PC-9 (cell line): ENCODE results near the gene NEIL1. TPM values are rescaled to one million over a fixed set of nuclear protein-coding genes. Genes with fewer than 3 reads are reported as not detected.
"Not testable (repeated sequence)": the region's sequence is repeated elsewhere in the genome, so short reads cannot be mapped to it uniquely, and the experiment has no call there.

ENCODE experiments used
- BruUV-seq: library from RNA; stranded (reverse); fragments of 400-500 nt; replicated peaks from 2 replicates; lab custom pipeline; 2021; lab: Mats Ljungman, UMichigan
- CTCF ChIA-PET: fragments of 300-600 bp; sonication (Branson Sonifier 250); formaldehyde crosslinking; loops from one replicate; lab custom pipeline; 2022; ENCODE audit warnings: antibody characterized with exemption; lab: Charles Lee
- POLR2A ChIA-PET: fragments of 300-600 bp; sonication (Branson Sonifier 250); formaldehyde crosslinking; loops from one replicate; lab custom pipeline; 2022; ENCODE audit warnings: antibody characterized with exemption; ENCODE audit not compliant: unreplicated experiment; lab: Charles Lee
- DNase-seq, 2 experiments: peaks; one replicate each; pipeline versions ENCODE4 v3.0.0 to v3.0.0-alpha.2; 2015 to 2022; ENCODE audit warnings: mixed read lengths in 1 of 2
- H2AFZ ChIP-seq: fragments of 200-600 bp; sonication (generic); 2 replicates; pipeline ENCODE4 v1.8.1; 2017; ENCODE audit warnings: antibody characterized with exemption
- H3F3A ChIP-seq: fragments of 200-600 bp; sonication (generic); 2 replicates; pipeline ENCODE4 v1.8.1; 2017; ENCODE audit warnings: antibody characterized with exemption, mild to moderate bottlenecking, low read depth; ENCODE audit not compliant: insufficient read depth
- H3K27ac ChIP-seq: fragments of 200-600 bp; sonication (generic); 2 replicates; pipeline ENCODE4 v1.6.1; 2016; ENCODE audit warnings: mixed run types
- H3K27me3 ChIP-seq: fragments of 200-600 bp; sonication (generic); 2 replicates; pipeline ENCODE4 v1.6.1; 2016; ENCODE audit warnings: low read depth, mixed run types; ENCODE audit not compliant: insufficient read depth
- H3K36me3 ChIP-seq: fragments of 200-600 bp; sonication (generic); 2 replicates; pipeline ENCODE4 v1.6.1; 2016; ENCODE audit warnings: low read depth, mixed run types
- H3K4me1 ChIP-seq: fragments of 200-600 bp; sonication (generic); replicated peaks from 2 replicates; pipeline ENCODE4 v1.6.1; 2016; ENCODE audit warnings: mixed run types; ENCODE audit not compliant: insufficient read depth
- H3K4me2 ChIP-seq: fragments of 200-600 bp; sonication (generic); 2 replicates; pipeline ENCODE4 v1.6.1; 2017; ENCODE audit warnings: mixed run types
- H3K4me3 ChIP-seq: fragments of 200-600 bp; sonication (generic); 2 replicates; pipeline ENCODE4 v1.6.1; 2016; ENCODE audit warnings: mixed run types
- H3K79me2 ChIP-seq: fragments of 200-600 bp; sonication (generic); 2 replicates; pipeline ENCODE4 v1.6.1; 2017; ENCODE audit warnings: low read depth, mixed run types
- H3K9me2 ChIP-seq: fragments of 200-600 bp; sonication (generic); 2 replicates; pipeline ENCODE4 v1.8.1; 2017; ENCODE audit warnings: mild to moderate bottlenecking; ENCODE audit not compliant: insufficient read depth
- H3K9me3 ChIP-seq: fragments of 200-600 bp; sonication (generic); 2 replicates; pipeline ENCODE4 v1.8.1; 2016; ENCODE audit warnings: low read depth; ENCODE audit not compliant: insufficient read depth
- H4K20me1 ChIP-seq: fragments of 200-600 bp; sonication (generic); 2 replicates; pipeline ENCODE4 v1.8.1; 2017; ENCODE audit not compliant: insufficient read depth
- EZH2 ChIP-seq: fragments of 200-600 bp; sonication (generic); IDR thresholded peaks from 2 replicates; pipeline ENCODE4 v1.8.0; 2017; ENCODE audit warnings: antibody characterized with exemption, low read depth
- intact Hi-C: fragments of 100-400 bp; cut with micrococcal nuclease; formaldehyde crosslinking; loops from one replicate; pipeline ENCODE4 v1.10.0; 2022; ENCODE audit not compliant: unreplicated experiment
- total RNA-seq: library from RNA; stranded (reverse); gene quantifications from 2 replicates; pipeline ENCODE4 v1.2.3, GENCODE V29; 2021
- TF ChIP-seq, protein P1 (sequence below): fragments of 200-600 bp; sonication (generic); conservative IDR thresholded peaks from 2 replicates; pipeline ENCODE4 v1.6.1; 2017; ENCODE audit warnings: mixed run types, antibody characterized with exemption, mild to moderate bottlenecking, moderate library complexity

Gene NEIL1
- total RNA-seq, 1 experiment from 2014 or later, result 21.3 TPM

- H3K4me3 ChIP-seq, result peak overlapping the region; percentile 84
- 0 out of 2 replicates have a peak, but pooled peaks cover 3% of the 10 kb centered on the region for H3F3A ChIP-seq
- intact Hi-C loops, result no loop called here
- CTCF ChIA-PET, result interaction anchor here (0.6 to 0.7 kb wide), 5 partner anchors 16 to 536 kb away, joined by 3 to 10 read pairs (median 5); partner anchors contain the start of gene SNX33
- H3K4me1 ChIP-seq, result no peaks in the 10 kb centered on the region
- H3K9me2 ChIP-seq, result no peaks in the 10 kb centered on the region
- no peak overlapping the region for H3K27ac ChIP-seq
- H3K4me2 ChIP-seq, result peak overlapping the region; percentile 100
- no peaks in the 10 kb centered on the region for H3K79me2 ChIP-seq
- peak in 1 of 2 experiments; percentile 58 for DNase-seq
- no peaks in the 10 kb centered on the region for H3K36me3 ChIP-seq
- TF ChIP-seq EZH2, result no peak
- TF ChIP-seq, protein P1, sequence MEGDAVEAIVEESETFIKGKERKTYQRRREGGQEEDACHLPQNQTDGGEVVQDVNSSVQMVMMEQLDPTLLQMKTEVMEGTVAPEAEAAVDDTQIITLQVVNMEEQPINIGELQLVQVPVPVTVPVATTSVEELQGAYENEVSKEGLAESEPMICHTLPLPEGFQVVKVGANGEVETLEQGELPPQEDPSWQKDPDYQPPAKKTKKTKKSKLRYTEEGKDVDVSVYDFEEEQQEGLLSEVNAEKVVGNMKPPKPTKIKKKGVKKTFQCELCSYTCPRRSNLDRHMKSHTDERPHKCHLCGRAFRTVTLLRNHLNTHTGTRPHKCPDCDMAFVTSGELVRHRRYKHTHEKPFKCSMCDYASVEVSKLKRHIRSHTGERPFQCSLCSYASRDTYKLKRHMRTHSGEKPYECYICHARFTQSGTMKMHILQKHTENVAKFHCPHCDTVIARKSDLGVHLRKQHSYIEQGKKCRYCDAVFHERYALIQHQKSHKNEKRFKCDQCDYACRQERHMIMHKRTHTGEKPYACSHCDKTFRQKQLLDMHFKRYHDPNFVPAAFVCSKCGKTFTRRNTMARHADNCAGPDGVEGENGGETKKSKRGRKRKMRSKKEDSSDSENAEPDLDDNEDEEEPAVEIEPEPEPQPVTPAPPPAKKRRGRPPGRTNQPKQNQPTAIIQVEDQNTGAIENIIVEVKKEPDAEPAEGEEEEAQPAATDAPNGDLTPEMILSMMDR, result no peak
- H3K9me3 ChIP-seq, result no peaks in the 10 kb centered on the region
- POLR2A ChIA-PET, result no interaction called here
- no TSS peak for BruUV-seq
- H3K27me3 ChIP-seq, result no peaks in the 10 kb centered on the region
- H4K20me1 ChIP-seq, result no peaks in the 10 kb centered on the region
- H2AFZ ChIP-seq, result peak overlapping the region; percentile 84
Measured at GRCh38 chr15:75347222-75348033, 589 bp downstream of the NEIL1 start.

GRCh38 chr15:75348034-75348561 lies 1.3 kb downstream of the NEIL1 start:
- no peaks in the 10 kb centered on the region for H3K4me1 ChIP-seq
- intact Hi-C loops, result no loop called here
- BruUV-seq, result no TSS peak
- no peaks in the 10 kb centered on the region for H3K9me2 ChIP-seq
- CTCF ChIA-PET, result interaction anchor here (0.6 to 0.7 kb wide), 5 partner anchors 15 to 537 kb away, joined by 3 to 10 read pairs (median 5); partner anchors contain the start of gene SNX33
- H3K27me3 ChIP-seq, result no peaks in the 10 kb centered on the region
- H3K79me2 ChIP-seq, result no peaks in the 10 kb centered on the region
- peak overlapping the region; percentile 100 for H3K4me2 ChIP-seq
- H2AFZ ChIP-seq, result peak overlapping the region; percentile 84
- no peaks in the 10 kb centered on the region for H4K20me1 ChIP-seq
- H3K27ac ChIP-seq, result no peak overlapping the region
- no peaks in the 10 kb centered on the region for H3K36me3 ChIP-seq
- H3F3A ChIP-seq, result 0 out of 2 replicates have a peak, but pooled peaks cover 3% of the 10 kb centered on the region
- H3K4me3 ChIP-seq, result peak overlapping the region; percentile 84
- no peaks in the 10 kb centered on the region for H3K9me3 ChIP-seq
- TF ChIP-seq EZH2, result no peak
- TF ChIP-seq, protein P1, result no peak
- POLR2A ChIA-PET, result no interaction called here
- no peak for DNase-seq

DNA sequence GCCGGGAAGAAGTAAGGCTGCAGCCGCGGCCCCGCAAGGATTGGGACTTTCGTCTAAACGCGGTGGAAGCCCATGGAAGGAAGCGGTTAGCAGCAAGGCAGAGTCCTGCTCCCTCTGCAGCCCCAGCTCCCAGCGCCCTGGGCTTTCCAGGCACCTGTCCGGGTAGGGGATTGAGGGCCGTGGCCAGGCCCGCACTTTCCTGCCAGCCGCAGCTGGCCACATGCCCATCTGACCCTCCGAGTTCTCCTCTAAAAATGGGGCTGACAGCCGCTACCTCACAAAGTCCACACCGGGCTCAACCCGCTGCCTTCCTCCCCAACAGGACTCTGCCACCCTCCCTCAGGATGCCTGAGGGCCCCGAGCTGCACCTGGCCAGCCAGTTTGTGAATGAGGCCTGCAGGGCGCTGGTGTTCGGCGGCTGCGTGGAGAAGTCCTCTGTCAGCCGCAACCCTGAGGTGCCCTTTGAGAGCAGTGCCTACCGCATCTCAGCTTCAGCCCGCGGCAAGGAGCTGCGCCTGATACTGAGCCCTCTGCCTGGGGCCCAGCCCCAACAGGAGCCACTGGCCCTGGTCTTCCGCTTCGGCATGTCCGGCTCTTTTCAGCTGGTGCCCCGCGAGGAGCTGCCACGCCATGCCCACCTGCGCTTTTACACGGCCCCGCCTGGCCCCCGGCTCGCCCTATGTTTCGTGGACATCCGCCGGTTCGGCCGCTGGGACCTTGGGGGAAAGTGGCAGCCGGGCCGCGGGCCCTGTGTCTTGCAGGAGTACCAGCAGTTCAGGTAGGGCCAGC lies 1.9 kb downstream of the NEIL1 start:
- Histone ChIP-seq H3K9me3 (no peaks in the 10 kb centered on the region), H3K36me3 (no peaks in the 10 kb centered on the region), H4K20me1 (no peaks in the 10 kb centered on the region), H3K4me2 (peak overlapping the region; percentile 100), H3K9me2 (no peaks in the 10 kb centered on the region), H3K27me3 (no peaks in the 10 kb centered on the region), H2AFZ (no peak overlapping the region), H3K79me2 (no peaks in the 10 kb centered on the region), H3K4me3 (peak overlapping the region; percentile 84), H3K27ac (no peak overlapping the region), H3K4me1 (no peaks in the 10 kb centered on the region), H3F3A (0 out of 2 replicates have a peak, but pooled peaks cover 3% of the 10 kb centered on the region)
- ChIA-PET CTCF (no interaction called here), POLR2A (interaction anchor here (0.7 kb wide), 1 partner anchor 9 kb away, joined by 6 read pairs; no protein-coding TSS in a partner anchor)
- peak in 1 of 2 experiments; percentile 21 for DNase-seq
- BruUV-seq, result no TSS peak
- intact Hi-C loops, result no loop called here
- TF ChIP-seq, protein P1, result no peak
- TF ChIP-seq EZH2, result no peak

DNA sequence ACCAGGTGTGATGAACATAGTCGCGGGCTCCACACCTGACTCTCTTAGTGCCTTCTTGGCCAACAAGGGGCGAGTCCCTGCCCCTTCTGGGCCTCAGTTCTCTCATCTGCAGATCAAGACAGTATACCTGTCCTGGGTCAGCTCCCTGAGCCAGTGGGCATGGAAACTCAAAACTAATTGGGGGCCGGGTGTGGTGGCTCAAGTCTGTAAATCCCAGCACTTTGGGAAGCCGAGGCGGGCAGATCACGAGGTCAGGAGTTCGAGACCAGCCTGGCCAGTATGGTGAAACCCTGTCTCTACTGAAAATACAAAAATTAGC lies 2.5 kb downstream of the NEIL1 start:
- H3K4me1 ChIP-seq, H4K20me1 ChIP-seq, H3K4me2 ChIP-seq, intact Hi-C loops, H3K27me3 ChIP-seq, H3K9me2 ChIP-seq, H3K27ac ChIP-seq, DNase-seq, H3K4me3 ChIP-seq, BruUV-seq, CTCF ChIA-PET, H3K9me3 ChIP-seq, POLR2A ChIA-PET, H2AFZ ChIP-seq, H3K36me3 ChIP-seq, H3F3A ChIP-seq, H3K79me2 ChIP-seq: not testable (repeated sequence)
